ENCODE measurements around the gene ARHGEF37. TPM values are rescaled to one million over a fixed set of nuclear protein-coding genes. Genes with fewer than 3 reads are reported as not detected.
"Not testable (repeated sequence)": the region's sequence is repeated elsewhere in the genome, so short reads cannot be mapped to it uniquely, and the experiment has no call there.

Gene ARHGEF37, protein sequence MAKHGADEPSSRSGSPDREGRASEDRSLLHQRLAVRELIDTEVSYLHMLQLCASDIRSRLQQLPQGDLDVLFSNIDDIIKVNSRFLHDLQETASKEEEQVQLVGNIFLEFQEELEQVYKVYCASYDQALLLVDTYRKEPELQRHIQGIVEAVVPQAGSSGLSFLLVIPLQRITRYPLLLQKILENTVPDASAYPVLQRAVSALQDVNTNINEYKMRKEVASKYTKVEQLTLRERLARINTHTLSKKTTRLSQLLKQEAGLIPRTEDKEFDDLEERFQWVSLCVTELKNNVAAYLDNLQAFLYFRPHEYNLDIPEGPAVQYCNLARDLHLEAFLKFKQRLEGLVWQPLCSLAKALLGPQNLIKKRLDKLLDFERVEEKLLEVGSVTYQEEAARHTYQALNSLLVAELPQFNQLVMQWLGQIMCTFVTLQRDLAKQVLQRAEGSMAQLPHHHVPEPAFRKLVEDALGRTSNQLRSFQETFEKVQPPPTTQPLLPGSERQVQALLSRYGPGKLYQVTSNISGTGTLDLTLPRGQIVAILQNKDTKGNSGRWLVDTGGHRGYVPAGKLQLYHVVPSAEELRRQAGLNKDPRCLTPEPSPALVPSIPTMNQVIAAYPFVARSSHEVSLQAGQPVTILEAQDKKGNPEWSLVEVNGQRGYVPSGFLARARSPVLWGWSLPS
- polyA plus RNA-seq (2012; ENCODE audit: missing spikeins), result 0.61 TPM

- FAIRE-seq (no peak), DNase-seq (ENCODE audit: insufficient read length) (no peak)
- TF ChIP-seq POLR2AphosphoS5 (IDR thresholded peaks at IDR 0.05; ENCODE audit: low read depth, low read length) (no peak), TAF1 (IDR thresholded peaks at IDR 0.05; ENCODE audit: borderline replicate concordance, low read depth, low read length) (no peak), POLR2A (IDR thresholded peaks at IDR 0.05; ENCODE audit: low read depth, low read length) (no peak)
These were observed at the start of gene ARHGEF37 for GRCh38 chr5:149581192-149581861. Gene ARHGEF37 (plus strand): TSS chr5:149581498. CDS start chr5:149597770, 16,272 bp downstream.

- DNase-seq (ENCODE audit: insufficient read length), result no peak
- FAIRE-seq, result no peak
- TF ChIP-seq POLR2A (IDR thresholded peaks at IDR 0.05; ENCODE audit: low read depth, low read length) (no peak), POLR2AphosphoS5 (IDR thresholded peaks at IDR 0.05; ENCODE audit: low read depth, low read length) (no peak), TAF1 (IDR thresholded peaks at IDR 0.05; ENCODE audit: borderline replicate concordance, low read depth, low read length) (no peak)
These were observed 48.9 kb upstream of the ARHGEF37 start for GRCh38 chr5:149532413-149532812.

DNA sequence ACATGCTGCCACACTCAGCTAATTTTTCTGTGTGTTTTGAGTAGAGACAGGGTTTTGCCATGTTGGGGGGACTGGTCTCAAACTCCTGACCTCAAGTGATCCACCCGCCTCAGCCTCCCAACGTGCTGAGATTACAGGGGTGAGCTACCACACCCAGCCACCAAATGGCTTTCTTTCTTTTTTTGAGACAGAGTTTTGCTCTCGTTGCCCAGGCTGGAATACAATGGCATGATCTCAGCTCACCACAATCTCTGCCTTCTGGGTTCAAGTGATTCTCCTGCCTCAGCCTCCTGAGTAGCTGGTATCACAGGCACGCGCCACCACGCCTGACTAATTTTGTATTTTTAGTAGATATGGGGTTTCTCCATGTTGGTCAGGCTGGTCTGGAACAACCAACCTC is 45.5 kb upstream of the ARHGEF37 start:
- DNase-seq (ENCODE audit: insufficient read length); FAIRE-seq: not testable (repeated sequence)

DNA sequence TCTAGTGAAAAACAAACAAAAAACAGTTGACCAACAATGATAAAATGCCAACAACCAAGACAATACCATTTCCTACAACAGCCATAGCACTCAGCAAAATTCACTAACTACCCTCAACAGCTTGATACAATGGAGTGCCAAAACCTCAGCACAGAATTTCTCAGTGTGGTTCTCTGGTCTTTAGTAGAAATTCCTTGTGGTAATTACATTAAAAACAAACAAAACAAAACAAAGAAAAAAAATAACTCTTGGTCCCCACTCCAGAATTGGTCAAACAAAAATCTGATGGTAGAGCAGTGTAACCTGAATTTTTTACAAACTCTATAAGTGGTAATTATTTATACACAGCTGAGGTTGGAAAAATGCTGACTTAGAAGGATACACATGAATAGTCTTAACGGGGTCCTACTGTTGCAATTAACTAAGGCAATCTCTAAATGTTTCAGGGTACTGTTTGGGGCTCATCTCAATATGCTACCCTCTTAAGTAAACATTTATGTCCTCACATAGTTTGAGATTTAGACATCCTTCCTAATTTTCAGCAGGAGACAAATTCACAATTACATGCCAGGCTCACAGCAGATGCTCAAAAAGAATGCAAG is 43.8 kb upstream of the ARHGEF37 start:
- TF ChIP-seq POLR2AphosphoS5 (IDR thresholded peaks at IDR 0.05; ENCODE audit: low read depth, low read length) (no peak), POLR2A (IDR thresholded peaks at IDR 0.05; ENCODE audit: low read depth, low read length) (no peak), TAF1 (IDR thresholded peaks at IDR 0.05; ENCODE audit: borderline replicate concordance, low read depth, low read length) (no peak)
- DNase-seq (ENCODE audit: insufficient read length) (no peak), FAIRE-seq (no peak)

DNA sequence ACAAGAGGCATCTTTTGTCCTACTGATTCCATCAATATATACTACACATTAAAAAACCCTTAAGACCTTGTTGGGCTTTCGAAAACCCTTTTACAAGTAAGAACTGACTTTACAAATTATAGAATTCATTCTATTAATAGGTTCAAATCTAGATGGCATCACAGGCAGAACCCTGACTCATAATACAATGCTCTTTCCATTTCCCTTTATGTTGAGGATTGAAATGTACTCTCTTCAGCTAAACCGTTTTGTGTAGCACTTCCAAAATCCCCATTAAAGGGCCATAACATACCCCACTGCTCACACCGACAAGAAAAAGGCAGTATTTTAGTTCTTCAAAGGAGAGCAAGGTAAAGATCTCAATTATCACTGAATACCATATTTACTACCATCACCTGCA is 41.2 kb upstream of the ARHGEF37 start:
- no peak for DNase-seq (ENCODE audit: insufficient read length)
- TF ChIP-seq TAF1 (IDR thresholded peaks at IDR 0.05; ENCODE audit: borderline replicate concordance, low read depth, low read length) (no peak), POLR2A (IDR thresholded peaks at IDR 0.05; ENCODE audit: low read depth, low read length) (no peak), POLR2AphosphoS5 (IDR thresholded peaks at IDR 0.05; ENCODE audit: low read depth, low read length) (no peak)
- FAIRE-seq, result no peak

- FAIRE-seq (no peak), DNase-seq (ENCODE audit: insufficient read length) (no peak)
- TF ChIP-seq POLR2AphosphoS5 (IDR thresholded peaks at IDR 0.05; ENCODE audit: low read depth, low read length), result no peak
- TF ChIP-seq POLR2A (IDR thresholded peaks at IDR 0.05; ENCODE audit: low read depth, low read length), result no peak
- no peak for TF ChIP-seq TAF1 (IDR thresholded peaks at IDR 0.05; ENCODE audit: borderline replicate concordance, low read depth, low read length)
These were observed 39.4 kb upstream of the ARHGEF37 start for GRCh38 chr5:149541893-149542292.

DNA sequence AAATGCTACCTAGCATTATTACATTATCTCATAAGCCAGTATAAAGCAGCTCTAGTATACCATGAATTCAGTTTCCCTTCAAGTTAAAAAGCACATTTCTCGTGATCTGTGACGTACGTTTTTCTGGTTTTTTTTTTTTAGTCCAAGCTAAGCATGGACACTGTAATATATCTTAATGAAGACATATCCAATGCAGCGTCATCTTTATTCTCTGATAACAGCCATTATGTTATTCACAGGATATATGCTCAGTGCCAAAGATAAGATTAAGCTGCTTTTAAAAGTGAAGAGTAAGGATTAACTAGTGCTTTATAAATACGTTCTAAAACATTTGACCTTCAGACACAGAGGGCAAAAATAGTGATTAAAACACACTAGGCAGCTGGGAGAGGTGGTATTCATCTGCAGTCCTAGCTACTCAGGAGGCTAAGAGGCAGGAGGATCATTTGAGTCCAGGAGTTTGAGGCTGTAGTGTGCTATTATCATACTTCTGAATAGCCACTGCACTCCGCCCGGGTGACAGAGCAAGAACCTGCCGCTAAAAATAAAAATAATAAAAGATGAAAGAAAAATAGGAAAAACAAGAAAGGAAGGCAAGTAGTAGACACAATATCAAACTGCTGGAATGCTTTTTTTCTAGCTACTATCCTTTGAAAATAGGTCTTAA is 37.8 kb upstream of the ARHGEF37 start:
- no peak for FAIRE-seq
- TF ChIP-seq TAF1 (IDR thresholded peaks at IDR 0.05; ENCODE audit: borderline replicate concordance, low read depth, low read length) (no peak), POLR2A (IDR thresholded peaks at IDR 0.05; ENCODE audit: low read depth, low read length) (no peak), POLR2AphosphoS5 (IDR thresholded peaks at IDR 0.05; ENCODE audit: low read depth, low read length) (no peak; the same call in 1 of the 2 replicates)
- no peak for DNase-seq (ENCODE audit: insufficient read length)

GRCh38 chr5:149544028-149544420 is 37.3 kb upstream of the ARHGEF37 start:
- TF ChIP-seq POLR2AphosphoS5 (IDR thresholded peaks at IDR 0.05; ENCODE audit: low read depth, low read length) (0 out of 2 replicates have a peak, but pooled peaks have one; percentile 24), POLR2A (IDR thresholded peaks at IDR 0.05; ENCODE audit: low read depth, low read length) (no peak)
- FAIRE-seq, result no peak

GRCh38 chr5:149545327-149545726 is 36.0 kb upstream of the ARHGEF37 start:
- FAIRE-seq (no peak), DNase-seq (ENCODE audit: insufficient read length) (no peak)
- TF ChIP-seq POLR2AphosphoS5 (IDR thresholded peaks at IDR 0.05; ENCODE audit: low read depth, low read length), result peak; percentile 60; the same call in 1 of the 2 replicates
- no peak for TF ChIP-seq TAF1 (IDR thresholded peaks at IDR 0.05; ENCODE audit: borderline replicate concordance, low read depth, low read length)
- TF ChIP-seq POLR2A (IDR thresholded peaks at IDR 0.05; ENCODE audit: low read depth, low read length), result peak; percentile 42; the same call in 1 of the 2 replicates

More at GRCh38 chr5:149544028-149544420, 37.3 kb upstream of the ARHGEF37 start:
- no peak for DNase-seq (ENCODE audit: insufficient read length)

- FAIRE-seq (no peak), DNase-seq (ENCODE audit: insufficient read length) (no peak)
These were observed 34.3 kb upstream of the ARHGEF37 start for GRCh38 chr5:149546974-149547373.

More at GRCh38 chr5:149546974-149547373, 34.3 kb upstream of the ARHGEF37 start:
- no peak for TF ChIP-seq POLR2A (IDR thresholded peaks at IDR 0.05; ENCODE audit: low read depth, low read length)
- TF ChIP-seq TAF1 (IDR thresholded peaks at IDR 0.05; ENCODE audit: borderline replicate concordance, low read depth, low read length), result no peak
- TF ChIP-seq POLR2AphosphoS5 (IDR thresholded peaks at IDR 0.05; ENCODE audit: low read depth, low read length), result no peak
